RWPE2 (cell line): ENCODE data around the gene AHCY.
"Not testable (repeated sequence)": the region's sequence is repeated elsewhere in the genome, so short reads cannot be mapped to it uniquely, and the experiment has no call there.

ENCODE experiments used
- ATAC-seq: fragments of 200-7000 bp; cut with Tn5 transposase; 3 replicates; pipeline ENCODE4 v1.9.1; 2021; ENCODE audit warnings: low read depth
- DNase-seq: peaks from one replicate; pipeline ENCODE4 v3.0.0-alpha.2; 2020; ENCODE audit warnings: low spot score
- H3K27ac ChIP-seq: fragments of 450-650 bp; 2 replicates; pipeline ENCODE4 v1.5.1; 2017; ENCODE audit warnings: mild to moderate bottlenecking; ENCODE audit not compliant: poor library complexity, severe bottlenecking
- H3K27me3 ChIP-seq: fragments of 250-450 bp; sonication (Bioruptor Pico); 2 replicates; pipeline ENCODE4 v1.5.1; 2021; ENCODE audit warnings: mild to moderate bottlenecking, moderate library complexity; ENCODE audit not compliant: insufficient read depth, poor library complexity, severe bottlenecking
- H3K36me3 ChIP-seq: fragments of 250-450 bp; sonication (Bioruptor Pico); 2 replicates; pipeline ENCODE4 v1.5.1; 2020; ENCODE audit warnings: low read depth, mild to moderate bottlenecking, moderate library complexity
- H3K4me1 ChIP-seq: fragments of 250-450 bp; sonication (Bioruptor Pico); 2 replicates; pipeline ENCODE4 v1.5.1; 2021; ENCODE audit warnings: mild to moderate bottlenecking, moderate library complexity; ENCODE audit not compliant: insufficient read depth, poor library complexity, severe bottlenecking
- H3K4me3 ChIP-seq: fragments of 250-450 bp; sonication (Bioruptor Pico); 2 replicates; pipeline ENCODE4 v1.5.1; 2021; ENCODE audit warnings: mild to moderate bottlenecking, moderate library complexity; ENCODE audit not compliant: severe bottlenecking
- H3K9me3 ChIP-seq: fragments of 250-450 bp; sonication (Bioruptor Pico); 2 replicates; pipeline ENCODE4 v1.5.1; 2021; ENCODE audit warnings: mild to moderate bottlenecking, moderate library complexity; ENCODE audit not compliant: severe bottlenecking
- CTCF ChIP-seq: fragments of 450-650 bp; IDR thresholded peaks from one replicate; pipeline ENCODE4 v1.5.1; 2017; ENCODE audit warnings: mild to moderate bottlenecking, moderate library complexity; ENCODE audit not compliant: poor library complexity, severe bottlenecking

AHCY gene

GRCh38 chr20:34328928-34329677 is 25.9 kb upstream of the AHCY start:
- Histone ChIP-seq H3K9me3 (no peaks in the 10 kb centered on the region), H3K4me3 (no peak overlapping the region), H3K27ac (no peak overlapping the region), H3K27me3 (no peaks in the 10 kb centered on the region), H3K4me1 (no peaks in the 10 kb centered on the region), H3K36me3 (no peaks in the 10 kb centered on the region)
- TF ChIP-seq CTCF: no peak
- no peak for DNase-seq
- no peak for ATAC-seq

GRCh38 chr20:34328207-34328606 is 25.1 kb upstream of the AHCY start:
- not testable (repeated sequence) for DNase-seq, H3K9me3 ChIP-seq, H3K4me1 ChIP-seq, H3K4me3 ChIP-seq, H3K27ac ChIP-seq, ATAC-seq, H3K27me3 ChIP-seq, H3K36me3 ChIP-seq

- Histone ChIP-seq H3K27me3 (no peaks in the 10 kb centered on the region), H3K4me1 (no peaks in the 10 kb centered on the region), H3K36me3 (no peaks in the 10 kb centered on the region), H3K4me3 (no peak overlapping the region), H3K27ac (no peak overlapping the region), H3K9me3 (no peaks in the 10 kb centered on the region)
- no peak for TF ChIP-seq CTCF
- ATAC-seq (no peak), DNase-seq (no peak)
Observed at GRCh38 chr20:34324541-34324940, 21.4 kb upstream of the AHCY start.

GRCh38 chr20:34322267-34323105 is 19.3 kb upstream of the AHCY start:
- ATAC-seq: no peak
- Histone ChIP-seq H3K27me3 (no peaks in the 10 kb centered on the region), H3K4me3 (no peak overlapping the region), H3K27ac (no peak overlapping the region), H3K4me1 (no peaks in the 10 kb centered on the region), H3K9me3 (no peaks in the 10 kb centered on the region), H3K36me3 (no peaks in the 10 kb centered on the region)
- no peak for TF ChIP-seq CTCF
- no peak for DNase-seq

GRCh38 chr20:34320861-34321260 is 17.7 kb upstream of the AHCY start:
- ATAC-seq (no peak), DNase-seq (no peak)
- no peak overlapping the region for H3K27ac ChIP-seq
- H3K9me3 ChIP-seq: no peaks in the 10 kb centered on the region
- peaks cover 9% of the 10 kb centered on the region for H3K4me1 ChIP-seq
- H3K4me3 ChIP-seq: no peak overlapping the region
- TF ChIP-seq CTCF: no peak
- no peaks in the 10 kb centered on the region for H3K36me3 ChIP-seq
- no peaks in the 10 kb centered on the region for H3K27me3 ChIP-seq
